Hematopoietic multipotent progenitor cell treated with erythropoietin and hydrocortisone succinate and interleukin-3 and kit ligand, for 6 days (in vitro differentiated cells): ENCODE results near the gene DNAJB9.

Experiments
- DNase-seq: peaks from one replicate; pipeline ENCODE4 v3.0.0-alpha.2; 2015

DNAJB9 gene

GRCh38 chr7:108570146-108570755, 577 bp downstream of the DNAJB9 start:
- DNase-seq = peak; percentile 82

DNA sequence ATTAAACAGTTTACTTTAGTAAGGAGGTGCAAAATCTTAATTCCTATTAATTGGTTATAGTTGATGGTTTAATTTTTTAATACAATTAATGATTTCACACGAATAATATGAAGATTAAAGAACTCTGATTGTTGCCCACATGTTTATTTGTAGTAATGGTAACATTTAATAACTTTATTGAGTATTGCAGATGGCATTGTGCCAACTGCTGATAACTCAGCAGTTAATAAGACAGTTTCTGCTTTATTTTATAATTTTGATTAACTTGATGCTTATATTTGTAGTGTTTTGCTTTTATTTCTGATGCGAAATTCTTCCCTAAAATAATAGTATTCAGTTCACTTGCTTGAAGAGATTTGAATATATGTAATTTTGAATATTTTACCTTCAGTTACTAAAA, 2.8 kb downstream of the DNAJB9 start:
- DNase-seq = peak; percentile 18

GRCh38 chr7:108575156-108575555, 5.5 kb downstream of the DNAJB9 start:
- DNase-seq = no peak

- no peak for DNase-seq
These were observed 6.4 kb downstream of the DNAJB9 start for GRCh38 chr7:108576116-108576515.

DNA sequence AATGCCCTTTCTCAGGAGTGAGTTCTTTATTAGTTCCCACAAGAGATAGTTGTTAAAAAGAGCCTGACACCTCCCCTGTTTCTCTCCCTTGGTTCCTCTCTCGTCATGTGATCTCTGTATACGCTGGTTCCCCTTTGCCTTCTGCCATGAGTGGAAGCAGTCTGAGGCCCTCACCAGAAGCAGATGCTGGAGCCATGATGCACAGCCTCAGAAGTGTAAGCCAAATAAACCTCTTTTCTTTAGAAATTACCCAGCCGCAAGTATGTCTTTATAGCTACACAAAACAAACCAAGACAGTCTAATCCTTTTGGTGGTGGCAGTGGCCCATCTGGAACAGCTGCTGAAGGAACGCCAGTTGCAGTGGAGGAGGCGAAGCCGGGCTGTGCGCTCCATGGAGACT, 9.3 kb downstream of the DNAJB9 start:
- no peak for DNase-seq

GRCh38 chr7:108580298-108580697, 10.6 kb downstream of the DNAJB9 start:
- no peak for DNase-seq

GRCh38 chr7:108581655-108582491, 12.2 kb downstream of the DNAJB9 start:
- no peak for DNase-seq

DNA sequence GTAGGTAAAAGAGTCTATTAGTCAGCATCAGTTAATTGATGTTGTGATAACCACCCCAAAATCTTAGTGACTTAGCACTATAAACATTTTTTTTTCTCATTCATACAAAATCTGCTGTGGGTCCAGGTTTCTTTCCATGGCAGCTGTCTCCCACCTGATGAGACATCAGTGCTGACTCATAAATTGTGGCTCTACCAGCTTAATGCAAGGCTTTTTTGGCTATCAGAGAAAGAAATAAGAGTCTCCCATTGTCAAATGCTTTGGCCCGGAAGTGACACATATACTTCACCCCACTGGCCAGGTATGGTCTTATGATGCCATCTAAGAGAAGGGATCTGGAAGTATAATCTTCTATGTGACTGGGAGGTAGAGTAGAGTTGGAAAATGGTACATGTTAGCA, 14.5 kb downstream of the DNAJB9 start:
- DNase-seq = no peak

DNA sequence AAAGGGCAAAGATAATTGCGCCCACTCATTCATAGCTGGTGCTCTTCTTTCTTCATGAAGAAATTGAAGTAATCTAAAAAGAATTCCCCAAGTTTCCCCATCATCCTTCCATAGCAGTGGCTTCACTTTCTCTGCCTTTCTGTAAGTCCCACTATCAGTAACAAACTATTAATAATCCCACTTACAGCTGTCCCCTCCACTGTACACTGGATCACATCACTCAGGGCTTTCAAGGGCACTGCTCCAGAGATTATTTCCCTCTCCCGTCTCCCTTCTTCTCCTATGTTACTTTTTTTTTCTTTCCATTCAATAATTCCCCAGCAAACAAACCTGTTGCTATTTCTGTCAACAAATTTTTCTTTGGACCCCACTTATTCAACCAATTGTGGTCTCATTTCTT, 16.2 kb downstream of the DNAJB9 start:
- no peak for DNase-seq

GRCh38 chr7:108586274-108586710, 16.6 kb downstream of the DNAJB9 start:
- no peak for DNase-seq

- DNase-seq = no peak
These were observed 19.5 kb downstream of the DNAJB9 start for GRCh38 chr7:108589199-108589598.

DNA sequence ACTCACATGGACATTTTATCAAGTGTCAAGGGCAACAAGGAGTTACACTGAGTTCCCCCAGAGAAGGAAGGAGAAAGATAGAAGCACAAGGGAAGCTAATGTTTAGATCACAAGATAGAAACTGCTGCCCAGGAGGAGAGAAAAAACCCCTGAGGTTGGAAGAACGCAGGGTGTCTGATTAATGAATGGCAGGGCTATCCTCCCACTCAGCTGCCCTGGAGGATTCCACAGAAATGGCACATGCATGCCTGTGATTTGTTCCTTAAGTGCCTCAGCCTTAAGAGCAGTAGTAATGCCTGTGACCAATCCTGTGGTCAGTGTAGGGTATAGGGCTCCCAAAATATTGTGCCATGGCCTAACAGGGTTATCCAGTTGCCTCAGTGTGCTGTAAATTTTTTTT, 20.2 kb downstream of the DNAJB9 start:
- DNase-seq = no peak

GRCh38 chr7:108590606-108591005, 20.9 kb downstream of the DNAJB9 start:
- no peak for DNase-seq

DNA sequence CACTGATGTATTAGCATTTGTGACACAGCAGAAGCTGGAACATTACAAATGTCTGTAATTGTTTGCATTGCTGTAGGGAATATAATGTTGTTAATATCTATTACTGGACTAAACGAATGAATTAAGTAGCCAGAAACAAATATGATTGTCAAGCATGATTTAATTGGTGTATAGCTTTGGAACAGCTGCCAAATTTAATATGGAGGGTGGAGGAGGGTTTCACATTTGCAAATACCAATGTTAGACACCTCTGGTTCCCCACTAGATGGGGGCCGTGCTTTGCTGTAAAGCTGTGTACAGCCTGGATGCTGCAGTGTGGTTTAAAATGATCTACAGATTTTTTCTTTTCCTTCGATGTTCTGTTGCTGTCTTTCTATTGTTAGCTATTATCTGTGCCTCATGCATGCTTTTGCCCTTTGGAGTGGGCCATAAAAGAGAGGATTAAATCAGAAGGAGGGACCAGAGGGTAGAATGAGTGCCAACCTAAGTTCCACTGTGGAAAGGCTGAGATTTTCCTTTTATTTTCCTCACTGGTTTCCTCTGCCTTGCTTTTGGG, 23.1 kb downstream of the DNAJB9 start:
- no peak for DNase-seq

DNA sequence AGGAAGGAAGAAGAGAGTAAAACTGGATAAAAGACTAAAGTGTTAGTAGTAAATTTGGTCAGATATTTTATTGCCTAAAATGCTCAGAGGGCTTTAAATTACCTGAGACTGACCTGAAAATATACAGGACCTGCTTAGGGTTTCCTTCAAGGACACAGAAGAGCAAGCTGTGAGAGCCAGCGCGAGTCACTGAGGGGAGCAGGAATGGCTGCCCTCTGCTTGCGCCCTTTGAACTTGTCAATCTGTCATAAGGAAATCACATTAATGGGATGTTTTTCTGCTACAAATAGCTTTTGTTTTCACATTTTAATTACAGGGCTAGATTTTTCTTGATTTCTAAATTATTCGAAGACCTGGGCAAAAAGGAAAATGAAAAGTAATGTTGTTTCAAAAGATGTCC, 26.9 kb downstream of the DNAJB9 start:
- no peak for DNase-seq

GRCh38 chr7:108598153-108598552, 28.5 kb downstream of the DNAJB9 start:
- DNase-seq = no peak

DNA sequence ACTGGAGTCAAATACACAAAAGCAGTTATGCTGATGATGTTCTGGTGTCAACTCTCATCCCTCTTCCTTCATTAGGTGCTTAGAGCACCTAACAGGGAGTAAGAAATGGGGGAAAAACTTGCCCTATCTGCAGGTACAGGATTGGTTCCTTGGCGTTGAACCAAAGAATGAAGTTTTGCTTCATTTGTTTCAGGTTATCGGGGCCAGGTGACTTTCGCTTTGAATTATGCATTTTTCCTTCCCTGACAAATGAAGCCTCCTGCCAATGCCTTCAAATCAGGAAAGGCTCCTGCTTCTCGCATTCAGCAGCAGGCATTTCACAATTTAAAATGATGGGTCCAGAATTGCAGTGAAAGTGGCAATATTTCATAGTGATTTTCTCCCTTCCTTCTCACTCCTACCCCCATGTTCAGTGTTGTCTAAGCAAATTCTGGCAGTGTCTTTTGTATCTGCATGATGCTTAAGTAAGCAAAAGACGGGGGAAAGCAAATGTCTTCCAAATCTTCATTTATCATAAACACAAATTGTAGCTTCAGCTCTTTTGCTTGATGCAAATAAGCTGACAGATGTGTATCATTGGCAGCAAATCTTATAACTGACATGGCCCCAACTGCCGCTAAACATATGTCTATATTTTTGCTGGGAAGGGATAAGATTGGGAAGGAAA, 29.4 kb downstream of the DNAJB9 start:
- DNase-seq = no peak

DNA sequence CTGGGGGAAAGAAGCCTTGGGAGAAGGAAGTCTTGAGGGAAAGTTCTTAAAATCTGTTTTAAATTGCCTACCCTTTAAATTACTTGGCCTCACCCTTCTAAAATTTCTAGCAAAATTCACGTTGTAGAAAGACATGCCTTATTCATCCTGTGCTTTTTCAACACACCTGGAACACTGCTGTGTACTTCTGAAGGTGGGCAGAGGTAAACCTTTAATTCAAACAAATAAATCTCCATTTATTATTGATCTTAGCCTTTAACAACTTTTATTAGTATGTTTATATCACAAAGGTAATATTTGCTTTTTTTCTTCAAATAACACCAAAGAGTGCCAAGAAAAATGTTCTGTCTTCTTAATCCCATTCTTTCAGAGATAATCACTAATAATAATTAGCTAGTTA, 30.7 kb downstream of the DNAJB9 start:
- DNase-seq = no peak

DNA sequence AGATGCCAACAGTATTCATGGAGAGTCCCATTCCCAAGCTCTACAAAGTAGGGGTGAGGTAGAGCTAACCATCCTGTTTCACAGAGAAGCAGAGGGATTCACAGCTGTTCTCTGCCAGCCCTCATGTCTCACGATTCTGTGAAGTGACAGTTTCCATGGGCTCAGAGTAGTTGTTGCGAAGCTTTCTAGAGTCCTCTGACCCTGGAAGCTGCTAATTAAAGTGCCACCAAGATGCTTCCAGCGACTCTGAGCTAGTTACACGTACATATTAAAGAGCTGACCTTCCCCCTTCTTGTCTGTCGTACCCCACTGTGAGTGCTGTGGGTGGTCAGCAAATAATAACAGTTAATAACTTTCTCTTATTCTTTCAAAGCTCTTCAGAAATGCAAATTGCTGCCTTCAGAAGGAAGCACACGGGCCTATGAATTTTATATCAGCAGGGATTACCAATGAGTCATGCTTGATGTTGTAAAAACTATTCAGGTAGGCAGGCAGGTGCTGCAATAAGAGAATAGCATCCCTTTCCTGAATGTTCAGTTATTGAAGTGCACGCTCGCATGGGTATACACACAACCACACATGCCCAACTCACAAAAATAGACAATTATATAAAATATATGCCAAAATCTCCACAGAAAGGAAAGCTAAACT, 34.1 kb downstream of the DNAJB9 start:
- DNase-seq = no peak

- DNase-seq = peak; percentile 71
These were observed 34.8 kb downstream of the DNAJB9 start for GRCh38 chr7:108604307-108605077.

GRCh38 chr7:108605559-108606201, 36.0 kb downstream of the DNAJB9 start:
- DNase-seq = no peak

- DNase-seq = no peak
These were observed 40.0 kb downstream of the DNAJB9 start for GRCh38 chr7:108609643-108610042.
